ENCODE measurements around the gene CLN6. TPM values are rescaled to one million over a fixed set of nuclear protein-coding genes. Genes with fewer than 3 reads are reported as not detected.

CLN6 gene
- total RNA-seq, 2 donors from 2014 or later, result 12.7 to 21.1 TPM

GRCh38 chr15:68220967-68221366, 8.6 kb downstream of the CLN6 start:
- DNase-seq, result no peak
- Histone ChIP-seq H3K4me3 (no peak overlapping the region), H3K36me3 (replicated peaks in 1 of 2; ENCODE audit: insufficient read depth in 1 of 2, low read depth in 2 of 2) (no peaks in the 10 kb centered on the region), H3K4me1 (no peaks in the 10 kb centered on the region), H3K27me3 (no peaks in the 10 kb centered on the region), H3K27ac (no peak overlapping the region), H3K9me3 (no peaks in the 10 kb centered on the region)
- no peak for TF ChIP-seq POLR2A (IDR thresholded peaks at IDR 0.05)
- 98 to 100% methylated on average over 2 to 6 of the region's 6 CpGs for WGBS, 2 donors
- intact Hi-C loops (cut with DNase I), result no loop called here
- no peak for ATAC-seq

GRCh38 chr15:68220489-68220888, 9.0 kb downstream of the CLN6 start:
- H3K36me3 ChIP-seq (replicated peaks in 1 of 2; ENCODE audit: insufficient read depth in 1 of 2, low read depth in 2 of 2), result no peaks in the 10 kb centered on the region
- H3K9me3 ChIP-seq, result no peaks in the 10 kb centered on the region
- no peak overlapping the region for H3K27ac ChIP-seq
- ATAC-seq (no peak), DNase-seq (no peak)
- TF ChIP-seq CTCF (IDR thresholded peaks at IDR 0.05) (no peak), POLR2A (IDR thresholded peaks at IDR 0.05) (no peak)
- 85 to 90% methylated on average over 2 of the region's 2 CpGs for WGBS, 2 donors
- intact Hi-C loops (cut with DNase I), result no loop called here
- H3K4me1 ChIP-seq, result no peaks in the 10 kb centered on the region
- H3K4me3 ChIP-seq, result no peak overlapping the region
- no peaks in the 10 kb centered on the region for H3K27me3 ChIP-seq

- H3K9me3 ChIP-seq, result no peaks in the 10 kb centered on the region
- H3K27ac ChIP-seq, result no peak overlapping the region
- no peaks in the 10 kb centered on the region for H3K4me1 ChIP-seq
- ATAC-seq, result no peak
- intact Hi-C loops (cut with DNase I), result no loop called here
- H3K27me3 ChIP-seq, result no peaks in the 10 kb centered on the region
- DNase-seq, result no peak
- no peaks in the 10 kb centered on the region for H3K36me3 ChIP-seq (replicated peaks in 1 of 2; ENCODE audit: insufficient read depth in 1 of 2, low read depth in 2 of 2)
- TF ChIP-seq CTCF (IDR thresholded peaks at IDR 0.05), result no peak
- no peak for TF ChIP-seq POLR2A (IDR thresholded peaks at IDR 0.05)
- no peak overlapping the region for H3K4me3 ChIP-seq
- WGBS, 2 donors, result 83 to 98% methylated on average over 8 to 9 of the region's 9 CpGs
Observed at GRCh38 chr15:68218847-68219798, 10.4 kb downstream of the CLN6 start.

GRCh38 chr15:68218331-68218730, 11.2 kb downstream of the CLN6 start:
- Histone ChIP-seq H3K27me3 (no peaks in the 10 kb centered on the region), H3K4me1 (no peaks in the 10 kb centered on the region), H3K4me3 (no peak overlapping the region), H3K27ac (no peak overlapping the region), H3K9me3 (no peaks in the 10 kb centered on the region), H3K36me3 (replicated peaks in 1 of 2; ENCODE audit: insufficient read depth in 1 of 2, low read depth in 2 of 2) (no peaks in the 10 kb centered on the region)
- ATAC-seq, result no peak
- intact Hi-C loops (cut with DNase I), result no loop called here
- TF ChIP-seq POLR2A (IDR thresholded peaks at IDR 0.05) (no peak), CTCF (IDR thresholded peaks at IDR 0.05) (no peak)
- WGBS, 2 donors, result 93 to 97% methylated on average over 8 of the region's 8 CpGs
- DNase-seq, result no peak

GRCh38 chr15:68217341-68217740, 12.2 kb downstream of the CLN6 start:
- Histone ChIP-seq H3K27me3 (no peaks in the 10 kb centered on the region), H3K4me1 (no peaks in the 10 kb centered on the region), H3K36me3 (replicated peaks in 1 of 2; ENCODE audit: insufficient read depth in 1 of 2, low read depth in 2 of 2) (no peaks in the 10 kb centered on the region), H3K9me3 (no peaks in the 10 kb centered on the region), H3K4me3 (no peak overlapping the region), H3K27ac (no peak overlapping the region)
- DNase-seq (no peak), ATAC-seq (no peak)
- TF ChIP-seq CTCF (IDR thresholded peaks at IDR 0.05), result no peak
- WGBS, 2 donors, result 81 to 88% methylated on average over 4 of the region's 4 CpGs
- intact Hi-C loops (cut with DNase I), result no loop called here
